Measurements from ENCODE around the gene PLCB4.

Gene PLCB4

DNA sequence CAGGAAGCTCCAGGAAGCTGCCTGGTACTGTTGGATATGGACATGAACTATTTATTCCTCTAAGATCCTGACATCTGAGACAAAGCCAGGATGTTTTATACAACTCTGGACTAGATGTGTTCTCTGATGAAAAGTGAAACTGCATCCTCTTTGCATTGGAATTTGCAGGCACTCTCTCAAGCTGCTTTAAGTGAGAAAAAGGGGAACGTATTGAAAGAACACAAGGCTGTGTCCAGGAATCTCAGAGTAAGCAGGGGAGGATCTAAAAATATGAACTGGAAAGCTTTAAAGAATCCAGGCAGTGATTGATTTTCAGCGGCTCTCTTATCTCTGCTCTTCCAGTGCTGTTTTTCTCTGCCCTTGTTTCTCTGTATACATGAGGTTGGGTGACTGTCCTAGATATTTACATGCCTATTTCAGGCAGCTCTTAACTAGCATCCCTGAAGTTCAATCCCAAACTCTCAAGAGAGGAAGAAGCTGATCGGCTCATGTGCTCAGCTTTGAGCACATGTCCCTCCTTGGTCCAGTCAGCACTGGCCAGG is 193.8 kb downstream of the PLCB4 start:
- DNase-seq (ENCODE audit: low spot score): no peak
- in situ Hi-C loops (cut with MboI; ENCODE audit: low sequenced_read_pairs, unreplicated experiment): no loop called here
- no peak for TF ChIP-seq CTCF (IDR thresholded peaks at IDR 0.05; ENCODE audit: borderline replicate concordance, control extremely low read depth, extremely low read depth, insufficient read depth, missing control alignments)

- DNase-seq (ENCODE audit: low spot score): no peak
- in situ Hi-C loops (cut with MboI; ENCODE audit: low sequenced_read_pairs, unreplicated experiment): no loop called here
- TF ChIP-seq CTCF (IDR thresholded peaks at IDR 0.05; ENCODE audit: borderline replicate concordance, control extremely low read depth, extremely low read depth, insufficient read depth, missing control alignments): no peak
Observed at GRCh38 chr20:9269280-9269971, 200.5 kb downstream of the PLCB4 start.

- DNase-seq (ENCODE audit: low spot score): no peak
- in situ Hi-C loops (cut with MboI; ENCODE audit: low sequenced_read_pairs, unreplicated experiment): no loop called here
Observed at GRCh38 chr20:9270831-9271230, 201.9 kb downstream of the PLCB4 start.

GRCh38 chr20:9276966-9277468 is 208.1 kb downstream of the PLCB4 start:
- TF ChIP-seq CTCF (IDR thresholded peaks at IDR 0.05; ENCODE audit: borderline replicate concordance, control extremely low read depth, extremely low read depth, insufficient read depth, missing control alignments): no peak
- no peak for DNase-seq (ENCODE audit: low spot score)
- in situ Hi-C loops (cut with MboI; ENCODE audit: low sequenced_read_pairs, unreplicated experiment): no loop called here

More at GRCh38 chr20:9270831-9271230, 201.9 kb downstream of the PLCB4 start:
- TF ChIP-seq CTCF (IDR thresholded peaks at IDR 0.05; ENCODE audit: borderline replicate concordance, control extremely low read depth, extremely low read depth, insufficient read depth, missing control alignments): no peak

DNA sequence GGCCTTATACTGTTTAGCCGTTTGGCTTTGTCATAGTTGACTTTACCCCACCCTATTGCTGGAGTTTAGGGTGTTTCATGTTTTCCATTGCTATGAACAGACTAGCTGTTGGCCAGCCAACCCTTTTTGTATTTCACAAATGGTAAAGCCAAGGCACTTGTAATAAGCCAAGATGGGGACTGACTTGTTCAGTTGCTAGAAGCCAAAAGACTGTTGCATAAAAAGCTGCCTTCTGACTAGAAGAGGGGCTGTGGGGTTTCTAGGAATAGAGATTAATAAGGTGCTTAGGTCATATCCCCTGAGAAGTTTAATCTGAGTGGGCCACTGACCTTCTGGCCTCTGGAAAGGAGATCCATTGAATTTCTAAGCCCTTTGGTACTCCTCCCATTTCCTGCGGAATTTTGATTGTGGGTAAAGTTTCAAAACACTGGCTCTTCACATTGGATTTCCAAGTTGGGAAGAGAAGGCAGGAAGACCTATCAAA is 211.1 kb downstream of the PLCB4 start:
- in situ Hi-C loops (cut with MboI; ENCODE audit: low sequenced_read_pairs, unreplicated experiment): no loop called here
- TF ChIP-seq CTCF (IDR thresholded peaks at IDR 0.05; ENCODE audit: borderline replicate concordance, control extremely low read depth, extremely low read depth, insufficient read depth, missing control alignments): no peak
- DNase-seq (ENCODE audit: low spot score): no peak

DNA sequence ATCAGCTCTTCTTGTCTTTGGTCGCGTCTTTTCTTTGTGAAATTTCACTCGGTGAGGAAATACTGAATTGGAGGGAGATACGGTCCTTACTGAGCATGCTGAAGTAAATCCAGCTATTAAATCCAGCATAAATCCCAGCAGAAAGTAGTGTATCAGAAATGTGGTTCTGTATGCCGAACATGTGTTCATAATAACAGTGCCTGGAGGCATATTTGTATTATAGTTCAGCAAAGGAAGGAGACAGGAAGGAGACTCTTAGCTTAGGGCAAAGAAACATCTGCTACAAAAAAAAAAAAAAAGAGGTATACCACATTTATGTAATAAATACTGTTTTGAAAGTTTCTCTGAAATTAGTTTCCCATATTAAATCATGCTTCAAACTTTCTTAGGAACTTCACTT is 211.8 kb downstream of the PLCB4 start:
- no peak for TF ChIP-seq CTCF (IDR thresholded peaks at IDR 0.05; ENCODE audit: borderline replicate concordance, control extremely low read depth, extremely low read depth, insufficient read depth, missing control alignments)
- no peak for DNase-seq (ENCODE audit: low spot score)
- in situ Hi-C loops (cut with MboI; ENCODE audit: low sequenced_read_pairs, unreplicated experiment): no loop called here
